Large intestine (tissue), 3 donors: ENCODE results near the gene C10orf71. TPM values are rescaled to one million over a fixed set of nuclear protein-coding genes. Genes with fewer than 3 reads are reported as not detected.

Experiments used
- DNase-seq, 2 donors: peaks; one replicate each; pipeline versions ENCODE4 v3.0.0 to v3.0.0-alpha.2; 2013
- H3K27ac ChIP-seq: one replicate; pipeline ENCODE4 v1.5.1; 2013; ENCODE audit warnings: low read length
- H3K27me3 ChIP-seq: 2 replicates; pipeline ENCODE4 v1.6.1; 2013; ENCODE audit warnings: low read length; ENCODE audit not compliant: control insufficient read depth, insufficient read depth
- H3K36me3 ChIP-seq: 2 replicates; pipeline ENCODE4 v1.6.1; 2013; ENCODE audit warnings: low read length; ENCODE audit not compliant: control insufficient read depth, insufficient read depth
- H3K4me1 ChIP-seq: one replicate; pipeline ENCODE4 v1.6.1; 2013; ENCODE audit warnings: low read length; ENCODE audit not compliant: control insufficient read depth, insufficient read depth
- H3K4me3 ChIP-seq: one replicate; pipeline ENCODE4 v1.5.1; 2013; ENCODE audit warnings: low read length
- H3K9me3 ChIP-seq: one replicate; pipeline ENCODE4 v1.6.1; 2013; ENCODE audit warnings: mild to moderate bottlenecking, low read depth, low read length, moderate library complexity; ENCODE audit not compliant: control insufficient read depth
- WGBS: methylation state at CpG from one replicate; pipeline ENCODE4 v1.1.5; 2013; ENCODE audit warnings: low lambda C conversion rate; ENCODE audit not compliant: insufficient coverage; 5-methylcytosine and 5-hydroxymethylcytosine counted together
- polyA plus RNA-seq: library from polyadenylated mRNA; unstranded; fragments of 120-200 nt; gene quantifications from one replicate; pipeline ENCODE4 v1.2.1, GENCODE V29; 2013

Gene C10orf71
- polyA plus RNA-seq, 1 donor, result 0.01 TPM

- H3K27ac ChIP-seq, result no peak overlapping the region
- no CpG with 5 or more reads among the region's 7 CpGs for WGBS
These were observed 5.8 kb upstream of the C10orf71 start for GRCh38 chr10:49293208-49293603.

GRCh38 chr10:49294731-49295130, 4.2 kb upstream of the C10orf71 start:
- DNase-seq, result no peak
- Histone ChIP-seq H3K36me3 (no peaks in the 10 kb centered on the region), H3K4me1 (no peaks in the 10 kb centered on the region), H3K27ac (no peak overlapping the region), H3K27me3 (peaks cover 32% of the 10 kb centered on the region), H3K9me3 (no peaks in the 10 kb centered on the region), H3K4me3 (no peak overlapping the region)
- 100% methylated on average over 1 of the region's 5 CpGs for WGBS

More at GRCh38 chr10:49293208-49293603, 5.8 kb upstream of the C10orf71 start:
- no peak for DNase-seq
- Histone ChIP-seq H3K9me3 (no peaks in the 10 kb centered on the region), H3K4me3 (no peak overlapping the region), H3K4me1 (no peaks in the 10 kb centered on the region), H3K36me3 (no peaks in the 10 kb centered on the region), H3K27me3 (peaks cover 19% of the 10 kb centered on the region)

- no peaks in the 10 kb centered on the region for H3K4me1 ChIP-seq
- WGBS, result no CpG with 5 or more reads among the region's 3 CpGs
- peaks cover 32% of the 10 kb centered on the region for H3K27me3 ChIP-seq
- no peak for DNase-seq
- H3K27ac ChIP-seq, result no peak overlapping the region
- H3K36me3 ChIP-seq, result no peaks in the 10 kb centered on the region
- H3K9me3 ChIP-seq, result no peaks in the 10 kb centered on the region
- no peak overlapping the region for H3K4me3 ChIP-seq
These were observed 3.7 kb upstream of the C10orf71 start for GRCh38 chr10:49295297-49295696.

- Histone ChIP-seq H3K4me3 (no peak overlapping the region), H3K27me3 (peaks cover 29% of the 10 kb centered on the region), H3K4me1 (no peaks in the 10 kb centered on the region), H3K36me3 (no peaks in the 10 kb centered on the region), H3K27ac (no peak overlapping the region), H3K9me3 (no peaks in the 10 kb centered on the region)
- no CpG with 5 or more reads among the region's 7 CpGs for WGBS
- no peak for DNase-seq
These were observed 2.6 kb upstream of the C10orf71 start for GRCh38 chr10:49296382-49296781.

GRCh38 chr10:49296836-49297235, 2.1 kb upstream of the C10orf71 start:
- no peaks in the 10 kb centered on the region for H3K4me1 ChIP-seq
- WGBS, result no CpG with 5 or more reads among the region's 8 CpGs
- no peaks in the 10 kb centered on the region for H3K9me3 ChIP-seq
- no peaks in the 10 kb centered on the region for H3K36me3 ChIP-seq
- no peak overlapping the region for H3K27ac ChIP-seq
- no peak for DNase-seq
- H3K4me3 ChIP-seq, result no peak overlapping the region
- H3K27me3 ChIP-seq, result peaks cover 29% of the 10 kb centered on the region

GRCh38 chr10:49297818-49298670, 926 bp upstream of the C10orf71 start:
- H3K4me3 ChIP-seq, result no peak overlapping the region
- WGBS, result 80% methylated on average over 1 of the region's 9 CpGs
- H3K4me1 ChIP-seq, result no peaks in the 10 kb centered on the region
- H3K36me3 ChIP-seq, result no peaks in the 10 kb centered on the region
- no peak for DNase-seq
- H3K9me3 ChIP-seq, result no peaks in the 10 kb centered on the region
- H3K27me3 ChIP-seq, result peaks cover 29% of the 10 kb centered on the region
- no peak overlapping the region for H3K27ac ChIP-seq

DNA sequence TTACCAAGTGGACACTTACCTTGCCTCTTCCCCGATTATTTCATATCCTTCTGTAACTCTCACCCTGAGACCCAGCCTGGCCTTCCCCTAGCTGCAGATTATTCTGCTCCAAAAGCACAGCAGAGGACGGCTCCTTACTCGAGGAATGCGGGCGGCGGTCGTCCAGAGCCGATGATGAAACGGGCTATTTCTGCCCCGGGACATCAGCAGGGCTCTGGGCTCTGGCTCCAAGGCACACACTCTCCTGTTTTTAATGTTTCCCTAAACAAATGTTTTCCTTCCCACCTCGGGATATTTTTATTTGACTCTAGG, 343 bp upstream of the C10orf71 start:
- no peak for DNase-seq
- H3K9me3 ChIP-seq, result no peaks in the 10 kb centered on the region
- no peaks in the 10 kb centered on the region for H3K4me1 ChIP-seq
- H3K27me3 ChIP-seq, result peaks cover 29% of the 10 kb centered on the region
- 0% methylated on average over 1 of the region's 11 CpGs for WGBS
- H3K27ac ChIP-seq, result no peak overlapping the region
- no peaks in the 10 kb centered on the region for H3K36me3 ChIP-seq
- H3K4me3 ChIP-seq, result no peak overlapping the region

- Histone ChIP-seq H3K27me3 (peaks cover 32% of the 10 kb centered on the region), H3K4me3 (no peak overlapping the region), H3K27ac (no peak overlapping the region), H3K9me3 (no peaks in the 10 kb centered on the region), H3K36me3 (no peaks in the 10 kb centered on the region), H3K4me1 (no peaks in the 10 kb centered on the region)
- no peak for DNase-seq
- 86% methylated on average over 1 of the region's 5 CpGs for WGBS
These were observed 808 bp downstream of the C10orf71 start for GRCh38 chr10:49299816-49300139.

GRCh38 chr10:49300140-49300974, 1.4 kb downstream of the C10orf71 start:
- H3K27ac ChIP-seq, result no peak overlapping the region
- no peaks in the 10 kb centered on the region for H3K4me1 ChIP-seq
- no peaks in the 10 kb centered on the region for H3K9me3 ChIP-seq
- H3K4me3 ChIP-seq, result no peak overlapping the region
- no peaks in the 10 kb centered on the region for H3K36me3 ChIP-seq
- no CpG with 5 or more reads among the region's 6 CpGs for WGBS
- DNase-seq, result no peak
- H3K27me3 ChIP-seq, result peaks cover 35% of the 10 kb centered on the region

- H3K4me3 ChIP-seq, result no peak overlapping the region
- H3K27ac ChIP-seq, result no peak overlapping the region
- no peaks in the 10 kb centered on the region for H3K4me1 ChIP-seq
- WGBS, result 80% methylated on average over 1 of the region's 1 CpG
- no peaks in the 10 kb centered on the region for H3K36me3 ChIP-seq
- DNase-seq, result no peak
- H3K27me3 ChIP-seq, result peaks cover 33% of the 10 kb centered on the region
- no peaks in the 10 kb centered on the region for H3K9me3 ChIP-seq
These were observed 2.3 kb downstream of the C10orf71 start for GRCh38 chr10:49301302-49301701.
